Omental fat pad (tissue), 4 donors: ENCODE results near the gene CHAF1A. TPM values are rescaled to one million over a fixed set of nuclear protein-coding genes. Genes with fewer than 3 reads are reported as not detected.

Source experiments
- ATAC-seq: fragments of 150-250 bp; one replicate; pipeline ENCODE4 v1.9.1; 2016; ENCODE audit warnings: mild to moderate bottlenecking, moderate library complexity; ENCODE audit not compliant: low FRiP score
- DNase-seq: peaks from one replicate; pipeline ENCODE4 v3.0.0-alpha.2; 2019; ENCODE audit warnings: low spot score
- CTCF ChIP-seq, 3 donors: fragments of 450-650 bp; IDR thresholded peaks; one replicate each; pipeline ENCODE4 v1.5.1; 2016 to 2017; ENCODE audit warnings: antibody characterized with exemption in 3 of 3, mild to moderate bottlenecking in 3 of 3, moderate library complexity in 2 of 3
- total RNA-seq, 4 donors: library from RNA; depleted of rRNA; stranded (reverse); fragments of >200 nt; gene quantifications; one replicate each; pipeline ENCODE4 v1.1.0, GENCODE V29; 2016

The CHAF1A gene
- total RNA-seq, 4 donors from 2014 or later, result 3.9 to 6.5 (median 4.1) TPM

DNA sequence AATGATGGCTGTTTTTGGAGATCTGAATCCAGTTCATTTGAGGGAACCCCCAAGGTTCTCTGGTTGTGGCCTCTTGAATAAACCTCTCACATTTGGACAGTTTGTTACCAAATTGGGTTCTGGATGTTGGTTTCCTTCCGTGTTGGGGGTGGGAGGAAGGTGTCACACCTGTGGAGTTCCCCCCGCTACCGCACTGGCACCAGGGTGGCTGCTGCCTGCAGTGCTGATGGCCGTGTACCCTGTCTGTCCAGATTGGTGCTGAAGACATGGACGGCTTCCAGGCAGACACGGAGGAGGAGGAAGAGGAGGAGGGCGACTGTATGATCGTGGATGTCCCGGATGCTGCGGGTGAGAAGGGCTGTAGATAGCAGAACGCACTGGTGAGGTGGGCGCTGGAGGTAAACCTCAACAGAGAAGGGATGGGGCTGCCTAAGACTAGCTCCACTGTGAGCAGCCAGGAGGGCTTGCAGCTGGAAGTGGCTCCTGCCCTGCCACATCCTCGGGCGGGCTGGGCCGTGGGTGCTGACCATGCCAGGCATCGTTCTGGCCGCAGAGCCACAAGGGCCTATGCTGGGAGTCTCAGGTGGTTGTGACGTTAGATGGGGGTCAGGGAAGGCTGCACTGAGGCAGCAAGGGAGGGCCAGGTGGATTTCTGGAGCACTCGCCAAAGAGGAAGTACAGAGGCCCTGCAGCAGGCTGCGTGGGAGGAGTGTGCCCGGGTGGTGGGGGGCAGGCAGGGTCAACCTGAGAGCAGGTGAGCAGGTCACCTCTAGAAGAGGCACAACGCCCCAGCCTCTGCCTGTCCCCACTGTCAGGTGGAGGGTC, 39.8 kb downstream of the CHAF1A start:
- TF ChIP-seq CTCF (IDR thresholded peaks at IDR 0.05), result no peak
- DNase-seq (no peak), ATAC-seq (no peak)

DNA sequence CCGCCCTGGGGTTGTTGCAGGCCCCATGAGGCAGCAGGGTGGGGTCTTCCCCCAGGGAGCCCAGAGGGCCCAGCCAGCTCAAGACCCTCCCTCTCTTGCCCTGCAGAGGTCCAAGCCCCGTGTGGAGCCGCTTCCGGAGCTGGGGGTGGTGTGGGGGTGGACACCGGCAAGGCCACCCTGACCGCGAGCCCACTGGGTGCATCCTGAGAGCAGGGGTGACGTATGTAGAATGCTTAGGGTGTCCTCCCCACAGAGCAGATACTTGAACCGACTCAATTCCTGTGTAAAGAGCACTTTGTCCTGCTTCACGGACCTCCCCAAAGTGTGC, 40.3 kb downstream of the CHAF1A start:
- DNase-seq (no peak), ATAC-seq (no peak)
- TF ChIP-seq CTCF (IDR thresholded peaks at IDR 0.05), result no peak

GRCh38 chr19:4443188-4443587, 40.7 kb downstream of the CHAF1A start:
- DNase-seq, result no peak
- no peak for TF ChIP-seq CTCF (IDR thresholded peaks at IDR 0.05)
- ATAC-seq, result no peak

GRCh38 chr19:4443966-4444764, 41.7 kb downstream of the CHAF1A start:
- DNase-seq, result no peak
- no peak for ATAC-seq
- TF ChIP-seq CTCF (IDR thresholded peaks at IDR 0.05), result no peak

DNA sequence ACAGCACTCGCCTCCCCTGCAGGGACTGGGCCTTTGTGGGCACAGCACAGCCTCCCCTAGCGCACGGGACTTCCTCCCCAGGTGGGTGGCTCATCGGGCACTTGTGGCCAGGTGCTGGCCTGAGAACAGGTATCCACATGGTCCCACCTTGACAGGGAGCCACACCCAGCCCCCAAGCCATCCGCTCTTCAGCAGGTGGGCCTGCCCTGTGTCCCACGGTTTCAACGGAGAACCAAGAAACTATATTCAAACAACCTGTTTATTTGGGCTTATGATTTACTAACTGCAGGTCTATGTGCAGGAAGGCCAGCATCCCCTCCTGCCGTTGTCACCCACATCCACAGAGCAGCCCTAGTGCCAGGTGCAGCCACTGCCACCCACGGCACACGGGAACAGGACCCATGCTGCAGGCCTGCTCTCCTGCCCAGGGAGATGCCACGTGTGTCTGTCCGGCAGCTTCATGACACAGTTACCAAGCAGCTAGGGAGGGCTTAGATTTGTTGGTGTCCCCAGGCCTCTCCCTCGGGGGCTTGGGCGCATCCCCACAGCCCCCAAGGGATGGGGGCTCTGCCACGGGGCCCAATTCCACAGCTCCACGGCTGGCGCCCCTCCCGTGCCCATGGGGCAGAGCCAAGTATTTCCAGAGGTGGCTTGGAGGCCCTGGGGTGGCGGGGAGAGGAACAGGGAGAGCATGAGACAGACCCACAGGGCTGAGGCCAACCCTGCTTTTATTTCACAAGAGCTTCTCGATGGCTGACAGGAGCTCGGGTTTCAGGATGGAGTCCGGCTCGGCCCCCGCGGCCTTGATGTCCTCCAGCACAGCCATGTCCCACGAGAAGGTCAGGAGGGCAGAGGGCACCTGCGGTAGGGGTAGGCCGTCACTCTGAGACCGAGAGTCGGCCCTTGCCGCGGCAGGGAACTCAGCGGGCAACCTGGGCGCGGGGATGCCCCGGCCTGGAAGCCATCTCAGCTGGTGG, 42.6 kb downstream of the CHAF1A start:
- no peak for ATAC-seq
- no peak for DNase-seq
- no peak for TF ChIP-seq CTCF (IDR thresholded peaks at IDR 0.05)

- no peak for TF ChIP-seq CTCF (IDR thresholded peaks at IDR 0.05)
- no peak for ATAC-seq
Observed at GRCh38 chr19:4445963-4446703, 43.7 kb downstream of the CHAF1A start.

More at GRCh38 chr19:4445963-4446703, 43.7 kb downstream of the CHAF1A start:
- DNase-seq, result no peak
